ENCODE measurements around the gene NCK2. TPM values are rescaled to one million over a fixed set of nuclear protein-coding genes. Genes with fewer than 3 reads are reported as not detected.

Gene NCK2
- total and polyA plus RNA-seq, 10 of the 15 experiments (the other 5 are each of a cell fraction or from before 2014, with no cell fraction given): 1.2 to 30.9 (median 14.1) TPM

DNA sequence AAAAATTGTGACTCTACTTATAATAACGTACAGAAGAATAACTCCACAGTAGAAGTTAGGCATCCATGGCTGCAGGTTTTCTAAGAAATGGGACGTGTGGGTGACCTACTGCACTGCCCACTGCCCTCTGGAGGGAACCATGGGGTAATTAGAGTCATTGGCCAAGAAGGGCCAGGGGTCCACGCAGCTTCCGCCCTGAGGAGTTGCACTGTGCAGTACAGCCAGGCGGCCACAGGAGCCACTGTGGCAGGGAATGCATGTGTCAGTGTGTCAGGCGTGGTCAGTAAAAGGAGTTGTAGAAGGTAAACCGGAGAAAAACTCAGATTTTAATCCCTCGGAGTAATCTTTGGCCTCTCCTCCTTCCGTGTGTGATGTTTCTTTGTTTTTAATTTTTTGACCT lies 24.8 kb downstream of the NCK2 start:
- H3K9me3 ChIP-seq (replicated peaks; ENCODE audit: control insufficient read depth, insufficient read depth, low read length): no peaks in the 10 kb centered on the region; the same call in 2 of the 3 replicates
- H4K20me1 ChIP-seq (ENCODE audit: control insufficient read depth, insufficient read depth): no peaks in the 10 kb centered on the region
- intact Hi-C loops (cut with micrococcal nuclease; ENCODE audit: unreplicated experiment): no loop called here
- TF ChIP-seq SUPT20H (IDR thresholded peaks at IDR 0.05; ENCODE audit: borderline replicate concordance, control insufficient read depth, low read depth, low read length): no peak
- TF ChIP-seq NFIC (IDR thresholded peaks at IDR 0.05; ENCODE audit: low read depth, low read length): no peak
- TF ChIP-seq BCL11A (IDR thresholded peaks at IDR 0.05; ENCODE audit: low read depth, low read length): no peak
- TF ChIP-seq, protein P1, sequence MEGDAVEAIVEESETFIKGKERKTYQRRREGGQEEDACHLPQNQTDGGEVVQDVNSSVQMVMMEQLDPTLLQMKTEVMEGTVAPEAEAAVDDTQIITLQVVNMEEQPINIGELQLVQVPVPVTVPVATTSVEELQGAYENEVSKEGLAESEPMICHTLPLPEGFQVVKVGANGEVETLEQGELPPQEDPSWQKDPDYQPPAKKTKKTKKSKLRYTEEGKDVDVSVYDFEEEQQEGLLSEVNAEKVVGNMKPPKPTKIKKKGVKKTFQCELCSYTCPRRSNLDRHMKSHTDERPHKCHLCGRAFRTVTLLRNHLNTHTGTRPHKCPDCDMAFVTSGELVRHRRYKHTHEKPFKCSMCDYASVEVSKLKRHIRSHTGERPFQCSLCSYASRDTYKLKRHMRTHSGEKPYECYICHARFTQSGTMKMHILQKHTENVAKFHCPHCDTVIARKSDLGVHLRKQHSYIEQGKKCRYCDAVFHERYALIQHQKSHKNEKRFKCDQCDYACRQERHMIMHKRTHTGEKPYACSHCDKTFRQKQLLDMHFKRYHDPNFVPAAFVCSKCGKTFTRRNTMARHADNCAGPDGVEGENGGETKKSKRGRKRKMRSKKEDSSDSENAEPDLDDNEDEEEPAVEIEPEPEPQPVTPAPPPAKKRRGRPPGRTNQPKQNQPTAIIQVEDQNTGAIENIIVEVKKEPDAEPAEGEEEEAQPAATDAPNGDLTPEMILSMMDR (IDR thresholded peaks at IDR 0.05 in 2 of 3, conservative IDR thresholded peaks at IDR 0.05 in 1 of 3; ENCODE audit: control insufficient read depth in 2 of 3, extremely low read depth in 1 of 3, insufficient read depth in 1 of 3, low read depth in 3 of 3, low read length in 3 of 3): 0 out of 6 replicates have a peak, but pooled peaks of 1 of the 3 experiments have one; percentile 4
- RAD21 ChIA-PET (ENCODE audit: unreplicated experiment): no interaction called here
- H3K36me3 ChIP-seq (ENCODE audit: control insufficient read depth in 2 of 2, insufficient read depth in 2 of 2, low read length in 1 of 2): peaks cover 2 to 4% of the 10 kb centered on the region in 2 experiments; a peak in 2 of 4 replicates
- H2AFZ ChIP-seq (ENCODE audit: control insufficient read depth, low read depth, low read length): no peak overlapping the region
- no peak overlapping the region for H3K4me2 ChIP-seq (ENCODE audit: control insufficient read depth, insufficient read depth)
- SMC1A ChIA-PET (ENCODE audit: uncharacterized antibody, unreplicated experiment): interaction anchor here (0.6 kb wide), 1 partner anchor 13 kb away, joined by 3 read pairs; no protein-coding TSS in a partner anchor
- in situ Hi-C loops (cut with MboI): no loop called here
- CTCF ChIA-PET: no interaction called here
- BruUV-seq (replicated peaks): no TSS peak
- POLR2A ChIA-PET: no interaction called here
- H3K4me1 ChIP-seq (ENCODE audit: control insufficient read depth, insufficient read depth, low read length): peaks cover 7% of the 10 kb centered on the region; the same call in 1 of the 2 replicates
- no peaks in the 10 kb centered on the region for H3K27me3 ChIP-seq (replicated peaks in 1 of 2; ENCODE audit: control insufficient read depth in 2 of 2, insufficient read depth in 2 of 2, low read length in 1 of 2)
- no peak overlapping the region for H3K4me3 ChIP-seq
- peaks cover 22% of the 10 kb centered on the region for H3K79me2 ChIP-seq (ENCODE audit: control insufficient read depth, insufficient read depth, low read length)
- peak; percentile 58 for ATAC-seq
- DNase-seq (ENCODE audit: low read depth, low spot score): no peak
- FAIRE-seq: no peak
- no peak overlapping the region for H3K9ac ChIP-seq (ENCODE audit: control insufficient read depth, insufficient read depth, low read length)
- H3K27ac ChIP-seq (ENCODE audit: control insufficient read depth, insufficient read depth): no peak overlapping the region
- WGBS (ENCODE audit: insufficient coverage, insufficient replicate concordance, low lambda C conversion rate, missing lambda C conversion rate): 92% methylated on average over 9 of the region's 9 CpGs

DNA sequence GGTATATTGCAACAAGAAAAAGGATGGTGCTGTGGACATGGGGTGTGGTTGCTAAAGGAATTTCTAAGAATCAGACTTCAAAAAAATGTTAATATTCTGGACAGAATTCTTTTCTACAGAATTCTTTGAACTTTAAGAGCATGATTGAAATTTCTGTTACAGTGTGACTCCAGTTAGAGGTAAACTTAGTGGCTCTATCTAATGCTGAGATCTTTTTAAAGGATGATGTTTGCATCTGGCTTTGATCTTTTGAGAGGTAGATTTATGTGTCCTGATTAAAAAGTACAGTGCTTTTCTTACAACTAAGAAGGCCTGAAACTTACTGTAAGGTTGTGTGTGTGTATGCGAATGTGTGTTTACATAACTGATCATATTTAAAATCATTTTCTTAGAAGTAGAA lies 25.4 kb downstream of the NCK2 start:
- DNase-seq (ENCODE audit: low read depth, low spot score) (no peak), ATAC-seq (no peak), FAIRE-seq (no peak)
- intact Hi-C loops (cut with micrococcal nuclease; ENCODE audit: unreplicated experiment) (no loop called here), in situ Hi-C loops (cut with MboI) (no loop called here)
- H3K4me3 ChIP-seq: no peak overlapping the region
- no peaks in the 10 kb centered on the region for H3K27me3 ChIP-seq (replicated peaks in 1 of 2; ENCODE audit: control insufficient read depth in 2 of 2, insufficient read depth in 2 of 2, low read length in 1 of 2)
- H3K79me2 ChIP-seq (ENCODE audit: control insufficient read depth, insufficient read depth, low read length): peaks cover 26% of the 10 kb centered on the region
- no peak overlapping the region for H3K9ac ChIP-seq (ENCODE audit: control insufficient read depth, insufficient read depth, low read length)
- no peak overlapping the region for H3K27ac ChIP-seq (ENCODE audit: control insufficient read depth, insufficient read depth)
- no peak overlapping the region for H2AFZ ChIP-seq (ENCODE audit: control insufficient read depth, low read depth, low read length)
- H3K36me3 ChIP-seq (ENCODE audit: control insufficient read depth in 2 of 2, insufficient read depth in 2 of 2, low read length in 1 of 2): peaks cover 2 to 4% of the 10 kb centered on the region in 2 experiments; a peak in 2 of 4 replicates
- H3K4me2 ChIP-seq (ENCODE audit: control insufficient read depth, insufficient read depth): no peak overlapping the region
- H4K20me1 ChIP-seq (ENCODE audit: control insufficient read depth, insufficient read depth): no peaks in the 10 kb centered on the region
- 100% methylated on average over 1 of the region's 1 CpG for WGBS (ENCODE audit: insufficient coverage, insufficient replicate concordance, low lambda C conversion rate, missing lambda C conversion rate)
- BruUV-seq (replicated peaks): no TSS peak
- ChIA-PET RAD21 (ENCODE audit: unreplicated experiment) (no interaction called here), CTCF (no interaction called here), SMC1A (ENCODE audit: uncharacterized antibody, unreplicated experiment) (no interaction called here), POLR2A (no interaction called here)
- H3K9me3 ChIP-seq (replicated peaks; ENCODE audit: control insufficient read depth, insufficient read depth, low read length): no peaks in the 10 kb centered on the region; the same call in 2 of the 3 replicates
- peaks cover 7% of the 10 kb centered on the region; the same call in 1 of the 2 replicates for H3K4me1 ChIP-seq (ENCODE audit: control insufficient read depth, insufficient read depth, low read length)
- TF ChIP-seq CBFB (IDR thresholded peaks at IDR 0.05; ENCODE audit: low read depth) (no peak), TARDBP (IDR thresholded peaks at IDR 0.05; ENCODE audit: borderline replicate concordance) (no peak), RCOR1 (conservative IDR thresholded peaks at IDR 0.05; ENCODE audit: low read depth, low read length) (no peak), JUND (IDR thresholded peaks at IDR 0.05; ENCODE audit: low read depth, low read length) (no peak), ZNF207 (IDR thresholded peaks at IDR 0.05; ENCODE audit: borderline replicate concordance) (no peak), CHD4 (IDR thresholded peaks at IDR 0.05) (no peak), GABPA (IDR thresholded peaks at IDR 0.05; ENCODE audit: low read depth) (no peak), RB1 (IDR thresholded peaks at IDR 0.05; ENCODE audit: borderline replicate concordance) (no peak), GATAD2B (conservative IDR thresholded peaks at IDR 0.05; ENCODE audit: low read depth) (no peak), CBX3 (IDR thresholded peaks at IDR 0.05; ENCODE audit: borderline replicate concordance, low read depth) (no peak)

All from GM12878 (cell line).